Pancreas (tissue), 10 donors: ENCODE results near the gene EPHB3. TPM values are rescaled to one million over a fixed set of nuclear protein-coding genes. Genes with fewer than 3 reads are reported as not detected.
"Not testable (repeated sequence)": the region's sequence is repeated elsewhere in the genome, so short reads cannot be mapped to it uniquely, and the experiment has no call there.

ENCODE experiments used
- ATAC-seq, 4 donors: fragments of 200-7000 bp; cut with Tn5 transposase; one replicate each; pipeline versions ENCODE4 v1.8.0 to v1.9.1; 2020; ENCODE audit warnings: mild to moderate bottlenecking in 4 of 4, moderate library complexity in 4 of 4
- DNase-seq, 6 donors: peaks; one replicate each; pipeline ENCODE4 v3.0.0-alpha.2; 2020
- FAIRE-seq: peaks from 2 replicates; lab custom pipeline; 2012; peaks lifted over from hg19 to GRCh38; lab: Jason Lieb, UNC
- H3K27ac ChIP-seq, 4 donors: fragments of 200-600 bp; sonication (generic); 1 replicate in 3 of 4; 2 replicates in 1 of 4; pipeline versions ENCODE4 v1.5.0 to v1.8.0; 2020
- H3K27me3 ChIP-seq, 4 donors: fragments of 200-600 bp; one replicate each; pipeline ENCODE4 v1.8.0; 2021
- H3K36me3 ChIP-seq, 3 donors: fragments of 200-600 bp; sonication (generic) in 1 of 3; one replicate each; pipeline versions ENCODE4 v1.5.0 to v1.8.0; 2020 to 2021
- H3K4me1 ChIP-seq, 3 donors: fragments of 200-600 bp; one replicate each; pipeline ENCODE4 v1.8.0; 2021
- H3K4me3 ChIP-seq, 4 donors: fragments of 200-600 bp; sonication (generic) in 2 of 4; one replicate each; pipeline versions ENCODE4 v1.5.0 to v1.8.0; 2020 to 2021
- H3K9me3 ChIP-seq, 4 donors: fragments of 200-600 bp; one replicate each; pipeline ENCODE4 v1.8.0; 2021
- WGBS, 2 donors: extraction: QIAGEN DNeasy Blood & Tissue Kit; methylation state at CpG; one replicate each; pipeline ENCODE4 v1.1.7; 2013; 5-methylcytosine and 5-hydroxymethylcytosine counted together
- intact Hi-C, 3 donors: fragments of 100-400 bp; cut with DNase I; formaldehyde crosslinking; loops; one replicate each; pipeline versions ENCODE4 v1.11.1 to v1.14.2; 2022
- polyA plus RNA-seq, 2 donors: library from polyadenylated mRNA; stranded (reverse); fragments of 200-250 nt; gene quantifications; one replicate each; pipeline ENCODE4 v1.2.3, GENCODE V29; 2013
- total RNA-seq, 6 donors: library from RNA; stranded (reverse); fragmentation: NEBNext Ultra II Directional in 4 of 6; extraction: Animal tissue kit (Norgen Biotek cat#: 25700) in 4 of 6; gene quantifications; one replicate each; pipeline versions ENCODE4 v1.2.1 to v1.2.4, GENCODE V29; 2021 to 2023
- TF ChIP-seq, protein P1 (sequence below), 4 donors: fragments of 200-600 bp; sonication (generic) in 3 of 4; IDR thresholded peaks; one replicate each; pipeline versions ENCODE4 v1.5.0 to v1.8.0; 2021; ENCODE audit warnings: antibody characterized with exemption in 4 of 4
- donor health status: healthy with polysubstance abuse.
- donor health status: DM: no; HTN: no; CAD: no; lungs with moderate emphysema.
- donor health status: DM: no; HTN: no; CAD: no.
- donor health status: control.
- donor health status: control.
- donor health status: Bipolar disorder and iron deficiency.
- donor health status: DM: yes; HTN: yes; CAD: no.
- donor health status: DM: no; HTN: no; CAD: no.
- donor health status: DM: no; HTN: no; CAD: no.
- donor health status: DM: yes; HTN: yes; CAD: no.

EPHB3 gene
- total and polyA plus RNA-seq, 8 donors: 5.8 to 17.3 (median 12.5) TPM

GRCh38 chr3:184620475-184621119, 59.0 kb downstream of the EPHB3 start:
- DNase-seq (no peak), FAIRE-seq (no peak), ATAC-seq (no peak)
- Histone ChIP-seq H3K9me3 (no peaks in the 10 kb centered on the region), H3K36me3 (no peaks in the 10 kb centered on the region), H3K27me3 (no peaks in the 10 kb centered on the region), H3K4me3 (no peak overlapping the region), H3K4me1 (no peaks in the 10 kb centered on the region), H3K27ac (no peak overlapping the region)
- 67 to 74% methylated on average over 7 of the region's 7 CpGs for WGBS, 2 donors
- intact Hi-C loops: no loop called here
- TF ChIP-seq, protein P1, sequence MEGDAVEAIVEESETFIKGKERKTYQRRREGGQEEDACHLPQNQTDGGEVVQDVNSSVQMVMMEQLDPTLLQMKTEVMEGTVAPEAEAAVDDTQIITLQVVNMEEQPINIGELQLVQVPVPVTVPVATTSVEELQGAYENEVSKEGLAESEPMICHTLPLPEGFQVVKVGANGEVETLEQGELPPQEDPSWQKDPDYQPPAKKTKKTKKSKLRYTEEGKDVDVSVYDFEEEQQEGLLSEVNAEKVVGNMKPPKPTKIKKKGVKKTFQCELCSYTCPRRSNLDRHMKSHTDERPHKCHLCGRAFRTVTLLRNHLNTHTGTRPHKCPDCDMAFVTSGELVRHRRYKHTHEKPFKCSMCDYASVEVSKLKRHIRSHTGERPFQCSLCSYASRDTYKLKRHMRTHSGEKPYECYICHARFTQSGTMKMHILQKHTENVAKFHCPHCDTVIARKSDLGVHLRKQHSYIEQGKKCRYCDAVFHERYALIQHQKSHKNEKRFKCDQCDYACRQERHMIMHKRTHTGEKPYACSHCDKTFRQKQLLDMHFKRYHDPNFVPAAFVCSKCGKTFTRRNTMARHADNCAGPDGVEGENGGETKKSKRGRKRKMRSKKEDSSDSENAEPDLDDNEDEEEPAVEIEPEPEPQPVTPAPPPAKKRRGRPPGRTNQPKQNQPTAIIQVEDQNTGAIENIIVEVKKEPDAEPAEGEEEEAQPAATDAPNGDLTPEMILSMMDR (IDR thresholded peaks at IDR 0.05): no peak

DNA sequence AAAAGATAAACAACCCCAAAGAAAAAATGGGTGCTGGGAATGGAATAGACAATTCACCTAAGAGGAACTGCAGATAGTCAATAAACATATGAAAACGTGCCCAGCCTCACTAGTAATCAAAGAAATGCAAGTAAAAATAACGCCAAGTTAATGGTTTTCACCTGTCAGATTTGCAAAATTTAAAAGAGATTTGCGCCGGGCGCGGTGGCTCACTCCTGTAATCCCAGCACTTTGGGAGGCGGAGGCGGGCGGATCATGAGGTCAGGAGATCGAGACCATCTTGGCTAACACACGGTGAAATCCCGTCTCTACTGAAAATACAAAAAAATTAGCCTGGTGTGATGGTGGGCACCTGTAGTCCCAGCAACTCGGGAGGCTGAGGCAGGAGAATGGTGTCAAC, 60.6 kb downstream of the EPHB3 start:
- intact Hi-C loops: not testable (repeated sequence)
- 87 to 91% methylated on average over 13 of the region's 13 CpGs for WGBS, 2 donors

DNA sequence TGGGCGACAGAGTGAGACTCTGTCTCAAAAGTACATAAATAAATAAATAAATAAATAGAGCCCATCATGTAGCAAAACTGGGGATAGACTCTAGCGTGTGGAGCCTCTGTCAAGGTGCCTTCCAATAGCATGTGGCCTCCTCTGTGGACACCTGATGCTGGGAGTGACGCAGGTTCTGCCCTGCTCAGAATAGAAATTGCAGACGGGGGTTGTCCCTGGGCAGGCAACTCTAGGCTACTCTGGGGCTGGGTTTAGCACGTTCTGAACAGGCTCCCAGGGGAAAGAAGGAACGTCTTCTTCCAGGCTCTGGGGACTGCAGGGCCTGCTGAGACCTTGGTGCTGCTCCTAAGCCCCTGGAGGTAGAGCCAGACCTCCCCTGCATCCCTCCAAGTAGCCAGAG, 65.3 kb downstream of the EPHB3 start:
- Histone ChIP-seq H3K9me3 (no peaks in the 10 kb centered on the region), H3K27ac (no peak overlapping the region), H3K4me3 (no peak overlapping the region), H3K36me3 (no peaks in the 10 kb centered on the region), H3K27me3 (no peaks in the 10 kb centered on the region), H3K4me1 (no peaks in the 10 kb centered on the region)
- DNase-seq: no peak
- 79 to 81% methylated on average over 6 of the region's 6 CpGs for WGBS, 2 donors
- no peak for FAIRE-seq
- ATAC-seq: no peak
- TF ChIP-seq, protein P1 (IDR thresholded peaks at IDR 0.05): no peak
- intact Hi-C loops: no loop called here

More for the DNA sequence above, 60.6 kb downstream of the EPHB3 start:
- not testable (repeated sequence) for FAIRE-seq, DNase-seq, H3K27ac ChIP-seq, H3K36me3 ChIP-seq, H3K4me1 ChIP-seq, H3K9me3 ChIP-seq, ATAC-seq, H3K27me3 ChIP-seq, H3K4me3 ChIP-seq

- Histone ChIP-seq H3K27me3 (no peaks in the 10 kb centered on the region), H3K4me1 (no peaks in the 10 kb centered on the region), H3K9me3 (no peaks in the 10 kb centered on the region), H3K36me3 (no peaks in the 10 kb centered on the region), H3K27ac (no peak overlapping the region), H3K4me3 (no peak overlapping the region)
- TF ChIP-seq, protein P1 (IDR thresholded peaks at IDR 0.05): no peak
- WGBS, 2 donors: 87% methylated on average over 23 of the region's 23 CpGs
- FAIRE-seq: no peak
- no peak for ATAC-seq
- DNase-seq: no peak
- intact Hi-C loops: no loop called here
Measured at GRCh38 chr3:184629555-184630160, 68.1 kb downstream of the EPHB3 start.

DNA sequence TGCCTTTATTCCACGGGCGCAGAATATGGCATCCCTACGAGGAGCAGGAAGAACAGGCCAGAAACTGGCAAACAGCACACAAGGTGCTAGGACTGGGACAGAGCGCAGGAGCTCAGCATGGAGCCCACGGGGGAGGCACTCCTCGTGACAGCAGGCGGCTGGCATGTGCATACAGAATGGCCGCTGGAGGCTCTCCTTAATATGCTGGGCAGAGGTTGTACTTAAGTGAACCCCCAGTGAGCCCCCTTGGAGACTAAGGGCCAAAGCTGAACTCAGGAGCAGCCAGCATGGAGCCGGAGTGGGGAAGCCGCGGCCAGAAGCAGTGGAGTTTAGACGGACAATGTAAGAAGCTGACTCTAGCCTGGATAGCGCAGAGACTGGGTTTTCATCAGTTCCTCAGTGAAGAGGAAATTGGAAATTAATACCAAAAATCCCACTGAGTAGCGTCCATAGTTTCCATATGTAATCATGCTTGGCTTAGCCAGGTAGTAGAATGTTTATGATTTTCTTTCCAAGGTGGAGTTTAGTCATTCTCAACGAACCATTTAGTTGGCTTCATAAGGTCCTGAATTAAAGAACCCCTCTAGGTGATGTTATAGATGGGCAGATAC, 69.4 kb downstream of the EPHB3 start:
- no peaks in the 10 kb centered on the region for H3K9me3 ChIP-seq
- FAIRE-seq (no peak), ATAC-seq (no peak), DNase-seq (no peak)
- no peaks in the 10 kb centered on the region for H3K36me3 ChIP-seq
- no peaks in the 10 kb centered on the region for H3K4me1 ChIP-seq
- intact Hi-C loops: no loop called here
- 88% methylated on average over 15 of the region's 15 CpGs for WGBS, 2 donors
- H3K27me3 ChIP-seq: no peaks in the 10 kb centered on the region
- H3K27ac ChIP-seq: no peak overlapping the region
- TF ChIP-seq, protein P1 (IDR thresholded peaks at IDR 0.05): no peak
- H3K4me3 ChIP-seq: no peak overlapping the region
